HG03460 (cell line): ENCODE results near the gene ACP4.
"Not testable (repeated sequence)": the region's sequence is repeated elsewhere in the genome, so short reads cannot be mapped to it uniquely, and the experiment has no call there.

Experiments
- ATAC-seq: cut with Tn5 transposase; IDR thresholded peaks from one replicate; pipeline ENCODE4 v1.9.1; 2021; ENCODE audit not compliant: unreplicated experiment

ACP4 gene

DNA sequence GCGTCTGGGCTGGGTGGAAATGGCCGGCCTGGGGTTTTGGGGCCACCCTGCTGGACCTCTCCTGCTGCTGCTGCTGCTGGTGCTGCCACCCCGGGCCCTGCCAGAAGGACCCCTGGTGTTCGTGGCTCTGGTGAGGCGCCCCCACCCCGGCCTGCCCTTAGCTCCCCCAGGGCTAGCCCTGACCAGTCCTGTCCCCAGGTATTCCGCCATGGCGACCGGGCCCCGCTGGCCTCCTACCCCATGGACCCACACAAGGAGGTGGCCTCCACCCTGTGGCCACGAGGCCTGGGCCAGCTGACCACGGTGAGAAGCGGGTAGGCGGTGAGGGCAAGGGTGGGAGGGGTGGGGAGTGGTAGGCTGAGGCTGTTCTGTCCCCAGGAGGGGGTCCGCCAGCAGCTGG lies at the start of gene ACP4:
TSS of gene ACP4 (plus strand) at position 20 of the 400 bp plus-strand sequence. CDS start at position 20, 0 bp downstream.
- no peak for ATAC-seq

DNA sequence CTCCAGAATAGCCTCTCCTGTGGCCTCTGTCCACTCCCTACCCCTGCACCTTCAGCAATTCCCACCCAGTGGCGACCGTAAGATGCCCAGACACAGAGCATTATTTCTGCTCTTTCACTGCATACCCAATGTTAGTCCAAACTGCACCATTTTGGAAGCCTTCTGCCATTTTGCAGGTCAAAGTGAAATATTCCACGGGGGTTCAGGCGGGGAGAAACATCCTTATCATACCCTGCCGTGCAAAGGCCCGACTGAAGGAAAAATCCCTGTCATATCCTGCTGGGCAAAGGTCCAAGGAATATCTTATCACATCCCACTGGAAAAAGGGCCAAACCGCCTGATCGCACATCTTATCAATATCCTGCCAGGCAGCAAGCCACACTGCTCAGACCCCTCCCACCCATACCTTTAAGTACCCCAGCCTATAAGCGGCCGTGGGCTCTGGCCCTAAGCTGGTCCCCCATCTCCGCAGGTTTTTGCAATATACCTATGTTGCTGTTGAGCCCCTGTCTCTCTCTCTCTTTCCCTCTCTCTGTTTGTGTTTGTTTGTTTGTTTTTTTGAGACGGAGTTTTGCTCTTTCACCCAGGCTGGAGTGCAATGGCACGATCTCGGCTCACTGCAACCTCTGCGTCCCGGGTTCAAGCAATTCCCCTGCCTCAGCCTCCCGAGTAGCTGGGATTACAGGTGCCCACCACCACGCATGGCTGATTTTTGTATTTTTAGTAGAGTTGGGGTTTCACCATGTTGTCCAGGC lies 48.9 kb upstream of the ACP4 start:
- no peak for ATAC-seq

- no peak for ATAC-seq
Measured at GRCh38 chr19:50743537-50743936, 46.7 kb upstream of the ACP4 start.

DNA sequence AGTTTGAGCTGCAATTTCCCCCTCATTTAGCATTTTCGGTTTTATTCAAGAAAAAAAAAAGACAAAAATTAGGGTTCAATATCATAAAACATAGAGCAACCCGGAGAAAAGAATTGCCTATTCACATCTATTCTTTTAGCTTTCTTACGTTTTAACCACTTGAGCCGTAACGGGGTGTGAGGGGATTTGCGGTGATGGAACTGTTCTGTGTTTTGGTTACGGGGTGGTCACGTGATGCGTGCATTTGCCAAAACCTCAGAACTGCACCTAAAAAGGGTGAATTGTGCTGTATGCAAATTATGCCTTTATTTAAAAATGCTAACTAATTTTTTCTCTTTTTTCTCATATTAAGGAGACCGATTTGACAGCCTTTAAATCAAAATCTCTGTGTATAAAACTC lies 45.0 kb upstream of the ACP4 start:
- no peak for ATAC-seq

GRCh38 chr19:50747141-50747540 lies 43.1 kb upstream of the ACP4 start:
- not testable (repeated sequence) for ATAC-seq

GRCh38 chr19:50749490-50749889 lies 40.7 kb upstream of the ACP4 start:
- no peak for ATAC-seq

DNA sequence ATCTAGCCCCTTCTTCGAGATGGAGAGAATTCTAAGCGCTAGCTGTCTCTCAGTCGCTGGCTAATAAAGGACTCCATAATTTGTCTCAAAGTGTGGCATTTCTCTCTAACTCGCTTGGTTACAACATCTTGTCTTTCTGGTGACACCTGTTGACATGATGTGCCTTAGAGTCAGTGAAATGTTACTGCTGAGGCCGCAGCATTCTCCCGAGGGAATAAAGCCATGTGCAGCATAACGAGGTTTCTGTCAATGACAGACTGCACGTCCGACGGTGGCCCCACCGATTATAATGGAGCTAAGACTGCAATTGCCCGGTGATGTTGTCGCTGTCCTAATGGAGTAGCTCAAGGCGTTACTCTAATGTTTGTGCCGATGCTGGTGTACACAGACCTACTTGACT lies 40.2 kb upstream of the ACP4 start:
- no peak for ATAC-seq

GRCh38 chr19:50753879-50754278 lies 36.3 kb upstream of the ACP4 start:
- no peak for ATAC-seq

GRCh38 chr19:50756244-50756643 lies 34.0 kb upstream of the ACP4 start:
- ATAC-seq, result not testable (repeated sequence)

- ATAC-seq, result not testable (repeated sequence)
Measured at GRCh38 chr19:50757624-50758023, 32.6 kb upstream of the ACP4 start.

DNA sequence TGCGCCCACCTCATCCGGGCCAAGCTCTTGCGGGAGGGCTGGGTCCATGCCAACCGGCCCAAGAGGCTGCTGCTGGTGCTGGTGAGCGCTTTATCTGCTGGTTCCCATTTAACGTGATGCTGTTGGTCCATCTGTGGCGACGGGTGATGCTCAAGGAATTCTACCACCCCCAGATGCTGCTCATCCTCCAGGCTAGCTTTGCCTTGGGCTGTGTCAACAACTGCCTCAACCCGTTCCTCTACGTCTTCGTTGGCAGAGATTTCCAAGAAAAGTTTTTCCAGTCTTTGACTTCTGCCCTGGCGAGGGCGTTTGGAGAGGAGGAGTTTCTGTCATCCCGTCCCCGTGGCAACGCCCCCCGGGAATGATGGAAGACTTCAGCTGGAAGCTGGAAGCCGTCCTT lies 31.1 kb upstream of the ACP4 start:
- ATAC-seq, result not testable (repeated sequence)

- ATAC-seq, result no peak
Measured at GRCh38 chr19:50759886-50760285, 30.3 kb upstream of the ACP4 start.

- not testable (repeated sequence) for ATAC-seq
Measured at GRCh38 chr19:50761501-50761900, 28.7 kb upstream of the ACP4 start.

GRCh38 chr19:50763521-50763920 lies 26.7 kb upstream of the ACP4 start:
- ATAC-seq, result not testable (repeated sequence)

GRCh38 chr19:50764409-50764808 lies 25.8 kb upstream of the ACP4 start:
- no peak for ATAC-seq

DNA sequence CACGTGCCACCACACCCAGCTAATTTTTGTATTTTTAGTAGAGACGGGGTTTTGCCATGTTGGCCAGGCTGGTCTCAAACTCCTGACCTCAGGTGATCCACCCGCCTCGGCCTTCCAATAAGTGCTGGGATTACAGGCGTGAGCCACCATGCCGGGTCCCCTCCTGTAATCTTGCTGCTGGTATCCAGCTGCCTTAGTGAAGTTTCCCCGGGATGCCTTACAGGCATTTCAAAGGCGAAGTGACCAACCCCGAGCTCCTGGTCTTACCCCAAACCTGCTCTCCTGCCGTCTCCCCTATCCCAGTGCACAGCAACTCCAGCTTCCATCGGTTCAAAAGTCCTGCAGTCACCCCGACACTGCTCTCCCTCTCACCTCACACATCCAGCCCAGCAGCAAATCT lies 23.5 kb upstream of the ACP4 start:
- not testable (repeated sequence) for ATAC-seq

DNA sequence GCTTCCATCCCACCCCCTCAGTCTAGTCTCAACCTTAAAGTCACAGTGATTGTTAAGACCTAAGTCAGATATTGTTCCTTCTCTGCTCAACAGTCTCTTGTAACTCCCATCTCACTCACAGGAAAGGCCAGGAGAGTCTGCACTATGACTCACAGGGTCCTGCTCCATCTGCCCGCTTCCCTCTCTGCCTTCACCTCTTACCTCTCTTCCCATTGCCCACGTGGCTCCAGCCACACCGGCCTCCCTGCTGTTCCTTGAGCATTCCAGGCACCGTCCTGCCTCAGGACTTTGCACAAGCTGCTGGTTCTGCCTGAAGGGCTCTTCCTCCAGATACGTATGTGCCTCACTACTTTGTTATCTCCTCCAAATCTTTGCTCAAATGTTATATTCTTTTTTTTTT lies 23.0 kb upstream of the ACP4 start:
- ATAC-seq, result not testable (repeated sequence)

DNA sequence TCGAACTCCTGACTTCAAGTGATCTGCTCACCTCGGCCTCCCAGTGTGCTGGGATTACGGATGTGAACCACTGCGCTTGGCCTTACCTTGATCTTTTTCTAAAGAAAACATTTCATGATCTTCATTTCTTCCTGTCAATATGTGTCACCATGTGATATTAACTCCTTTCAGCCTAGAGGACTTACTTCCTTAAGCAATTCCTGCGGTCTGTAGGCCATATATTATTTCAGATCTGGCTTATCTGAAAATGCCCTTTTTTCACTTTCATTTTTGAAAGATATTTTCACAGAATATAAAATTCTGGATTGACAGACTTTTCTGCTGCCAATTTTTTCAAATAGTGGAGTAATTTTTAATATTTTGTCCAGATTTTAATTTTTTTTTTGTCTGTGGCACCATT lies 21.9 kb upstream of the ACP4 start:
- no peak for ATAC-seq

GRCh38 chr19:50770164-50770563 lies 20.1 kb upstream of the ACP4 start, which contains the start of gene GPR32:
GPR32 (plus strand) TSS chr19:50770464; CDS start chr19:50770601, 137 bp downstream.
- ATAC-seq, result not testable (repeated sequence)

- ATAC-seq, result no peak
Measured at GRCh38 chr19:50770888-50771287, 19.3 kb upstream of the ACP4 start.

GRCh38 chr19:50772476-50772875 lies 17.7 kb upstream of the ACP4 start:
- no peak for ATAC-seq

DNA sequence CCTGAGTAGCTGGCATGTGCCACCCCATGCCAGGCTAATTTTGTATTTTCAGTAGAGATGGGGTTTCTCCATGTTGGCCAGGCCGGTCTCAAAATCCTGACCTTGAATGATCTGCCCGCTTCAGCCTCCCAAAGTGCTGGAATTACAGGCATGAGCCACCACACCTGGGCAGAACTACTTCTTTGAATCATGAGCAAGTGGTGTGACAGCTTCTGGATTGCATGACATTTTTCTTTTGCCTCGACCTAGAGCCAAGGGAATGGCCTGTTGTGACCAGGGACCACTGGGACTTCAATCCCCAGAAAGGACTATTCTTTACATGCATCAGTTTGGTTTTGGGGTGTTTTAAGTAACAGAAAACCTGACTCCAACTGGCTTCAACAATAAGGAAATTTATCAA lies 17.3 kb upstream of the ACP4 start:
- not testable (repeated sequence) for ATAC-seq

DNA sequence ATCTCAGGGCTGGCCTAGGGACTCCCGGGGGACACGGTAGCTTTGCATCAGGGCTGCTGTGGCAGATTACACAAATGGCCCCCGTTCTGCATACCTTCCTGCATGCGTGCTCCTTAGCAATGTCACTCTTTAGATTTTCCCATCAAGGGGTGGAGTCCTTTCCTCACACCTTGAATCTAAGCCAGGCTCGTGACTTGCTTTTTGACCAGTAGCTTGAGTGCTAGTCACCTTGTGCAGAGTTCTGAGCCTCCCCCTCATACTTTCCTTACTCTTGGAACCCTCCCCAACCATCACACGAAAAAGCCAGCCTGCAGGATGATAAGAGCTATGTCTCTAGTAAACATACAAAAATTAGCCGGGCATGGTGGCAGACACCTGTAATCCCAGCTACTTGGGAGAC lies 16.8 kb upstream of the ACP4 start:
- ATAC-seq, result not testable (repeated sequence)
